A549 (cell line): ENCODE data around the gene MEGF9. TPM values are rescaled to one million over a fixed set of nuclear protein-coding genes. Genes with fewer than 3 reads are reported as not detected.

Experiments used
- ATAC-seq, 2 experiments: fragments of 200-7000 bp in 1 of 2; fragments of >200 bp in 1 of 2; cut with Nextera tagmentation in 1 of 2; cut with Tn5 transposase in 1 of 2; 3 replicates each; pipeline versions ENCODE4 v1.8.0 to v1.9.1; 2018 to 2020; ENCODE audit warnings: mild to moderate bottlenecking in 1 of 2, moderate library complexity in 1 of 2
- CTCF ChIA-PET: fragments of 300-600 bp; sonication (Branson Sonifier 250); formaldehyde crosslinking; extraction: SDS; loops from one replicate; lab custom pipeline; 2021; ENCODE audit warnings: antibody characterized with exemption, inconsistent platforms; lab: Yijun Ruan, JAX
- POLR2A ChIA-PET: fragments of 350-600 bp; formaldehyde crosslinking; extraction: SDS; loops from one replicate; lab custom pipeline; 2021; ENCODE audit warnings: antibody characterized with exemption, inconsistent platforms; lab: Yijun Ruan, JAX
- DNase-seq, 2 experiments: peaks; one replicate each; pipeline versions ENCODE4 v3.0.0 to v3.0.0-alpha.2; 2011 to 2016; ENCODE audit warnings: low read depth in 1 of 2, low spot score in 1 of 2
- FAIRE-seq: peaks from 2 replicates; lab custom pipeline; 2011; peaks lifted over from hg19 to GRCh38; lab: Jason Lieb, UNC
- H3K27ac ChIP-seq, 2 experiments: fragments of >200 bp; sonication (Bioruptor Twin); formaldehyde crosslinking; 3 replicates each; pipeline ENCODE4 v1.5.1; 2016 to 2017
- H3K4me1 ChIP-seq: fragments of >200 bp; sonication (Bioruptor Twin); formaldehyde crosslinking; 3 replicates; pipeline ENCODE4 v1.6.1; 2016
- H3K4me2 ChIP-seq: fragments of >200 bp; sonication (Bioruptor Twin); formaldehyde crosslinking; 3 replicates; pipeline ENCODE4 v1.6.1; 2016
- H3K4me3 ChIP-seq: fragments of >200 bp; sonication (Bioruptor Twin); formaldehyde crosslinking; 3 replicates; pipeline ENCODE4 v1.5.1; 2016
- H3K9me3 ChIP-seq: fragments of >200 bp; sonication (Bioruptor Twin); formaldehyde crosslinking; 3 replicates; pipeline ENCODE4 v1.6.1; 2016
- ATOH8 ChIP-seq: fragments of 250-450 bp; sonication (Bioruptor Pico); IDR thresholded peaks from 2 replicates; pipeline ENCODE4 v1.5.0; 2020; ENCODE audit warnings: low read depth, mild to moderate bottlenecking, moderate library complexity
- BHLHE40 ChIP-seq: IDR thresholded peaks from 2 replicates; pipeline ENCODE4 v1.6.1; 2012; ENCODE audit warnings: low read depth, low read length, inconsistent platforms
- CBX8 ChIP-seq: fragments of 200-600 bp; sonication (generic); IDR thresholded peaks from 2 replicates; pipeline ENCODE4 v1.6.1; 2016
- CEBPB ChIP-seq, 2 experiments: fragments of >200 bp in 1 of 2; sonication (Bioruptor Twin) in 1 of 2; formaldehyde crosslinking in 1 of 2; IDR thresholded peaks; 2 replicates each; pipeline ENCODE4 v1.6.1; 2012 to 2016
- CHD4 ChIP-seq: fragments of 200-600 bp; sonication (generic); IDR thresholded peaks from 2 replicates; pipeline ENCODE4 v1.6.1; 2016; ENCODE audit warnings: antibody characterized with exemption, mild to moderate bottlenecking, borderline replicate concordance
- E2F6 ChIP-seq: IDR thresholded peaks from 2 replicates; pipeline ENCODE4 v1.6.1; 2012; ENCODE audit warnings: low read depth, borderline replicate concordance
- EHF ChIP-seq: fragments of 250-450 bp; sonication (Bioruptor Pico); IDR thresholded peaks from 2 replicates; pipeline ENCODE4 v1.5.0; 2020; ENCODE audit warnings: mild to moderate bottlenecking
- ESRRA ChIP-seq: fragments of 150-350 bp; IDR thresholded peaks from 2 replicates; pipeline ENCODE4 v1.6.1; 2014; ENCODE audit warnings: mild to moderate bottlenecking, low read length, borderline replicate concordance
- FOSL2 ChIP-seq, 2 experiments: fragments of 450-650 bp in 1 of 2; fragments of >200 bp in 1 of 2; sonication (Bioruptor Twin) in 1 of 2; formaldehyde crosslinking; IDR thresholded peaks; 2 replicates each; pipeline versions ENCODE4 v1.5.0 to v1.6.1; 2016 to 2020; ENCODE audit warnings: mild to moderate bottlenecking in 1 of 2, moderate library complexity in 1 of 2
- HES2 ChIP-seq: fragments of >200 bp; sonication (Bioruptor Twin); formaldehyde crosslinking; IDR thresholded peaks from 2 replicates; pipeline ENCODE4 v1.6.1; 2016
- HMGXB4 ChIP-seq: fragments of 250-450 bp; sonication (Bioruptor Pico); IDR thresholded peaks from 2 replicates; pipeline ENCODE4 v1.5.0; 2021; ENCODE audit warnings: mild to moderate bottlenecking, moderate library complexity, borderline replicate concordance
- HOXB5 ChIP-seq: fragments of 250-450 bp; sonication (Bioruptor Pico); IDR thresholded peaks from 2 replicates; pipeline ENCODE4 v1.5.0; 2020; ENCODE audit warnings: mild to moderate bottlenecking, moderate library complexity
- JUNB ChIP-seq: fragments of >200 bp; sonication (Bioruptor Twin); formaldehyde crosslinking; IDR thresholded peaks from 2 replicates; pipeline ENCODE4 v1.6.1; 2016
- KDM1A ChIP-seq: fragments of 200-600 bp; sonication (generic); IDR thresholded peaks from 2 replicates; pipeline ENCODE4 v1.6.1; 2016; ENCODE audit warnings: low read depth, mild to moderate bottlenecking
- MYC ChIP-seq: IDR thresholded peaks from 2 replicates; pipeline ENCODE4 v1.6.1; 2012; ENCODE audit warnings: mild to moderate bottlenecking, inconsistent platforms, low read length, improper control_type of control experiment, borderline replicate concordance
- NPAS2 ChIP-seq: fragments of 250-450 bp; sonication (Bioruptor Pico); IDR thresholded peaks from 2 replicates; pipeline ENCODE4 v1.8.0; 2022; ENCODE audit warnings: mild to moderate bottlenecking, moderate library complexity, borderline replicate concordance
- PBX3 ChIP-seq: IDR thresholded peaks from 2 replicates; pipeline ENCODE4 v1.6.1; 2012
- RAD21 ChIP-seq, 2 experiments: fragments of >200 bp in 1 of 2; sonication (Bioruptor Twin) in 1 of 2; formaldehyde crosslinking in 1 of 2; IDR thresholded peaks in 1 of 2; conservative IDR thresholded peaks in 1 of 2; 2 replicates in 1 of 2; 3 replicates in 1 of 2; pipeline ENCODE4 v1.6.1; 2012 to 2018; ENCODE audit warnings: inconsistent platforms in 1 of 2
- RARB ChIP-seq: fragments of 250-450 bp; sonication (Bioruptor Pico); IDR thresholded peaks from 2 replicates; pipeline ENCODE4 v1.8.0; 2021; ENCODE audit warnings: mild to moderate bottlenecking, moderate library complexity
- RCOR1 ChIP-seq: fragments of 150-350 bp; IDR thresholded peaks from 2 replicates; pipeline ENCODE4 v1.6.1; 2014; ENCODE audit warnings: antibody characterized with exemption, low read length, low read depth
- RFX5 ChIP-seq: fragments of 450-650 bp; IDR thresholded peaks from 2 replicates; pipeline ENCODE4 v1.7.1; 2014; ENCODE audit warnings: antibody characterized with exemption, mild to moderate bottlenecking, moderate library complexity
- SMC3 ChIP-seq: fragments of >200 bp; sonication (Bioruptor Twin); formaldehyde crosslinking; IDR thresholded peaks from 3 replicates; pipeline ENCODE4 v1.6.1; 2018; ENCODE audit warnings: inconsistent platforms
- SREBF2 ChIP-seq: fragments of 450-650 bp; IDR thresholded peaks from 2 replicates; pipeline ENCODE4 v1.6.1; 2014; ENCODE audit warnings: mild to moderate bottlenecking, moderate library complexity
- TP53 ChIP-seq: fragments of 250-450 bp; sonication (Bioruptor Pico); IDR thresholded peaks from 2 replicates; pipeline ENCODE4 v1.5.0; 2021; ENCODE audit warnings: mild to moderate bottlenecking, moderate library complexity
- USF2 ChIP-seq: fragments of 450-650 bp; IDR thresholded peaks from 2 replicates; pipeline ENCODE4 v1.6.1; 2014; ENCODE audit warnings: antibody characterized with exemption
- ZNF302 ChIP-seq: fragments of 250-450 bp; sonication (Bioruptor Pico); IDR thresholded peaks from 2 replicates; pipeline ENCODE4 v1.9.0; 2021; ENCODE audit warnings: inconsistent platforms, mild to moderate bottlenecking, moderate library complexity
- WGBS: methylation state at CpG from one replicate; pipeline ENCODE4 v1.1.6; 2017; ENCODE audit errors: missing lambda C conversion rate; 5-methylcytosine and 5-hydroxymethylcytosine counted together
- polyA plus RNA-seq, 4 experiments: library from polyadenylated mRNA; depleted of rRNA in 3 of 4; stranded (reverse); fragments of >200 nt; fragmentation: RNase III in 1 of 4; extraction: RNeasy Plus Mini Kit Qiagen cat#74134 plus additional on column Dnase treatment in 1 of 4; gene quantifications; 2 replicates in 3 of 4; 3 replicates in 1 of 4; pipeline ENCODE4 v1.2.3, GENCODE V29; 2011 to 2017

The MEGF9 gene
- polyA plus RNA-seq, 2 of the 4 experiments (the other 2 are of a cell fraction) = 25.7 to 33.4 TPM

- peak overlapping the region; percentile 47 for H3K4me2 ChIP-seq
- DNase-seq = no peak
- WGBS = 63% methylated on average over 3 of the region's 3 CpGs
- H3K4me3 ChIP-seq = no peak overlapping the region
- no peaks in the 10 kb centered on the region for H3K9me3 ChIP-seq
- peaks cover 73% of the 10 kb centered on the region for H3K4me1 ChIP-seq
- no peak for FAIRE-seq
- peak overlapping the region; percentile 10 to 65; a peak in 1 of 6 replicates for H3K27ac ChIP-seq
- no peak for TF ChIP-seq USF2
- peak in 1 of 2 experiments; percentile 41; a peak in 1 of 4 replicates for TF ChIP-seq CEBPB (IDR thresholded peaks at IDR 0.05)
- no peak for TF ChIP-seq CBX8
- no peak for ATAC-seq
- ChIA-PET POLR2A (no interaction called here), CTCF (interaction anchor here (1.0 to 1.4 kb wide), 2 partner anchors 14 to 22 kb away, joined by 3 read pairs; no protein-coding TSS in a partner anchor)
Observed at GRCh38 chr9:120648581-120649197, 65.6 kb downstream of the MEGF9 start.

- H3K9me3 ChIP-seq = no peaks in the 10 kb centered on the region
- peak overlapping the region; percentile 51 for H3K4me2 ChIP-seq
- ATAC-seq (no peak), DNase-seq (no peak), FAIRE-seq (no peak)
- peak overlapping the region in 1 of 2 experiments; percentile 27; a peak in 1 of 6 replicates for H3K27ac ChIP-seq
- peaks cover 75% of the 10 kb centered on the region for H3K4me1 ChIP-seq
- TF ChIP-seq JUNB (no peak), SREBF2 (no peak), RAD21 (conservative IDR thresholded peaks at IDR 0.05 in 1 of 2, IDR thresholded peaks at IDR 0.05 in 1 of 2) (no peak), EHF (no peak), E2F6 (no peak), FOSL2 (IDR thresholded peaks at IDR 0.05) (no peak), FOSL2 (CRISPR knock-in tag; IDR thresholded peaks at IDR 0.05) (no peak)
- POLR2A ChIA-PET = interaction anchor here (0.5 kb wide), 1 partner anchor 127 kb away, joined by 6 read pairs; no protein-coding TSS in a partner anchor
- CTCF ChIA-PET = interaction anchor here (1.3 to 1.4 kb wide), 2 partner anchors 23 to 27 kb away, joined by 3 to 4 read pairs; no protein-coding TSS in a partner anchor
- H3K4me3 ChIP-seq = no peak overlapping the region
- WGBS = 48% methylated on average over 4 of the region's 4 CpGs
Observed at GRCh38 chr9:120646948-120647347, 67.3 kb downstream of the MEGF9 start.

GRCh38 chr9:120645760-120646159 is 68.5 kb downstream of the MEGF9 start:
- CTCF ChIA-PET = interaction anchor here (1.3 kb wide), 1 partner anchor 26 kb away, joined by 4 read pairs; no protein-coding TSS in a partner anchor
- DNase-seq = no peak
- TF ChIP-seq ZNF302 (CRISPR knock-in tag) (no peak), CBX8 (no peak), HMGXB4 (CRISPR knock-in tag) (no peak), PBX3 (no peak), TP53 (CRISPR knock-in tag) (no peak), MYC (no peak), RCOR1 (no peak), HOXB5 (no peak), RARB (CRISPR knock-in tag) (no peak), USF2 (no peak), HES2 (no peak), BHLHE40 (no peak), ESRRA (no peak), SMC3 (no peak), NPAS2 (CRISPR knock-in tag) (no peak), RFX5 (no peak), KDM1A (no peak), ATOH8 (CRISPR knock-in tag) (no peak), CHD4 (no peak)
- TF ChIP-seq, all 56 proteins: peak for 0
- peak in 1 of 2 experiments; percentile 36; a peak in 1 of 6 replicates for ATAC-seq
- no peaks in the 10 kb centered on the region for H3K9me3 ChIP-seq
- peak overlapping the region; percentile 3 to 66; a peak in 5 of 6 replicates for H3K27ac ChIP-seq
- peaks cover 72% of the 10 kb centered on the region for H3K4me1 ChIP-seq
- 92% methylated on average over 1 of the region's 1 CpG for WGBS
- POLR2A ChIA-PET = no interaction called here
- peak overlapping the region; percentile 51; the same call in 2 of the 3 replicates for H3K4me2 ChIP-seq
- no peak overlapping the region for H3K4me3 ChIP-seq
- FAIRE-seq = no peak
